Measurements from ENCODE around the gene CYP4F11. TPM values are rescaled to one million over a fixed set of nuclear protein-coding genes. Genes with fewer than 3 reads are reported as not detected.

The CYP4F11 gene
- total RNA-seq, 1 donor from 2014 or later = not detected

DNA sequence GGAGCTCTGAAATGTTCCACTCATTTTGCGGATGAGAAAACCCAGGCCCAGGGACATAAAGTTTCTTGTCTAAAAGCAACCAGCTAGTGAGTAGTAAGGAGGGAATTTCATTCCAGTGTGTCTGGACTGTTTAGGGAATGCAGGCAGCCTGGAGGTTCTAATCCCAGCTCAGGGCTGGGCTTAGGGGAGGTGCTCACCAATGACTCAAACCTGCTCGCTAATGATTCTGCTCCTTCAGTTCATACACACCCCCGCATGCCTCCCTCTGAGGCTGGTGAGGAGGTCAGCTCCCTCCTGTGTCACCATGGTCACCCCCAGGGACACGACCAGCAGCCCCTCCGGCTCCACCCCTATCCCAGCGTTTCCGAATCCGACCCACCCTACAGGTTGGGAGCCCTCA, 71.1 kb downstream of the CYP4F11 start:
- DNase-seq (ENCODE audit: low spot score) = no peak
- H3K4me1 Mint-ChIP-seq (ENCODE audit: low read depth) = no peaks in the 10 kb centered on the region
- H3K27me3 Mint-ChIP-seq (ENCODE audit: low read depth) = no peaks in the 10 kb centered on the region
- H3K36me3 Mint-ChIP-seq (ENCODE audit: low read depth) = no peaks in the 10 kb centered on the region
- no peak overlapping the region for H3K4me3 Mint-ChIP-seq (ENCODE audit: unreplicated experiment)
- no peaks in the 10 kb centered on the region for H3K9me3 Mint-ChIP-seq (ENCODE audit: low read depth)
- TF ChIP-seq, protein P1, sequence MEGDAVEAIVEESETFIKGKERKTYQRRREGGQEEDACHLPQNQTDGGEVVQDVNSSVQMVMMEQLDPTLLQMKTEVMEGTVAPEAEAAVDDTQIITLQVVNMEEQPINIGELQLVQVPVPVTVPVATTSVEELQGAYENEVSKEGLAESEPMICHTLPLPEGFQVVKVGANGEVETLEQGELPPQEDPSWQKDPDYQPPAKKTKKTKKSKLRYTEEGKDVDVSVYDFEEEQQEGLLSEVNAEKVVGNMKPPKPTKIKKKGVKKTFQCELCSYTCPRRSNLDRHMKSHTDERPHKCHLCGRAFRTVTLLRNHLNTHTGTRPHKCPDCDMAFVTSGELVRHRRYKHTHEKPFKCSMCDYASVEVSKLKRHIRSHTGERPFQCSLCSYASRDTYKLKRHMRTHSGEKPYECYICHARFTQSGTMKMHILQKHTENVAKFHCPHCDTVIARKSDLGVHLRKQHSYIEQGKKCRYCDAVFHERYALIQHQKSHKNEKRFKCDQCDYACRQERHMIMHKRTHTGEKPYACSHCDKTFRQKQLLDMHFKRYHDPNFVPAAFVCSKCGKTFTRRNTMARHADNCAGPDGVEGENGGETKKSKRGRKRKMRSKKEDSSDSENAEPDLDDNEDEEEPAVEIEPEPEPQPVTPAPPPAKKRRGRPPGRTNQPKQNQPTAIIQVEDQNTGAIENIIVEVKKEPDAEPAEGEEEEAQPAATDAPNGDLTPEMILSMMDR (IDR thresholded peaks at IDR 0.05) = no peak
- H3K27ac Mint-ChIP-seq (ENCODE audit: unreplicated experiment) = no peak overlapping the region

DNA sequence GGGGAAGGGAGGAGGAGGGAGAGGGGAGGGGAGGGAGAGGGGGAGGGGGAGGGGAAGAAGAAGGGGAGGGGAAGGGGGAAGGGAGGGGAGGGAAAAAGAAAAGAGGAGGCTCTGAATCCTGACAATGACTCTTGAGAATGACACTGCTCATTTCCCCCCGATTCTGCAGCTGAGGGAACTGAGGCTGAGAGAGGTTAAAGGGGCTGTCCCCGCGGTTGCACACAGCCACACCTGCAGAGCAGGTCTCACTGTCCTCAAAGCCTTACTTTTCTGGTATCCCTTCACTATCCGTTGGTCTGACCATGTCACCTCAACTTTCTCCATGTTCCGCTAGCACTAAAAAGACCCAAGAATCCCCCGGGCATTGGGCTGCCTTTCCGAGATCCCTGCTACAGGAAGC, 71.9 kb downstream of the CYP4F11 start:
- H3K27ac Mint-ChIP-seq (ENCODE audit: unreplicated experiment) = no peak overlapping the region
- TF ChIP-seq, protein P1 (IDR thresholded peaks at IDR 0.05) = no peak
- no peaks in the 10 kb centered on the region for H3K36me3 Mint-ChIP-seq (ENCODE audit: low read depth)
- no peaks in the 10 kb centered on the region for H3K4me1 Mint-ChIP-seq (ENCODE audit: low read depth)
- peaks cover 2% of the 10 kb centered on the region for H3K9me3 Mint-ChIP-seq (ENCODE audit: low read depth)
- no peak for DNase-seq (ENCODE audit: low spot score)
- no peaks in the 10 kb centered on the region for H3K27me3 Mint-ChIP-seq (ENCODE audit: low read depth)
- no peak overlapping the region for H3K4me3 Mint-ChIP-seq (ENCODE audit: unreplicated experiment)

Other genes starting within 250 kb of the CYP4F11 start
- not detected in 3 replicates for gene OR10H2, start 206.5 kb downstream of the CYP4F11 start, total RNA-seq
- gene OR10H3, start 196.5 kb downstream of the CYP4F11 start, total RNA-seq = not detected in 3 replicates
- not detected in 3 replicates for gene OR10H5, start 146.9 kb downstream of the CYP4F11 start, total RNA-seq
- gene OR10H1, start 118.9 kb downstream of the CYP4F11 start, total RNA-seq = not detected in 3 replicates
- gene CYP4F2, start 36.5 kb downstream of the CYP4F11 start, total RNA-seq = not detected in 3 replicates
- gene OR10H4, start 14.5 kb upstream of the CYP4F11 start, total RNA-seq = not detected in 3 replicates
- 774 to 1,188 TPM (median 1,175 TPM) in 3 replicates for gene TPM4, start 142.0 kb upstream of the CYP4F11 start, total RNA-seq
- gene RAB8A, start 177.4 kb upstream of the CYP4F11 start, total RNA-seq = 65.5 to 73.7 TPM (median 69.9 TPM) in 3 replicates
- not detected in 3 replicates for gene HSH2D, start 209.2 kb upstream of the CYP4F11 start, total RNA-seq
- not detected in 3 replicates for gene CIB3, start 239.0 kb upstream of the CYP4F11 start, total RNA-seq

Measured in chondrocyte (in vitro differentiated cells).